ENCODE measurements around the gene COG4.

COG4 gene

DNA sequence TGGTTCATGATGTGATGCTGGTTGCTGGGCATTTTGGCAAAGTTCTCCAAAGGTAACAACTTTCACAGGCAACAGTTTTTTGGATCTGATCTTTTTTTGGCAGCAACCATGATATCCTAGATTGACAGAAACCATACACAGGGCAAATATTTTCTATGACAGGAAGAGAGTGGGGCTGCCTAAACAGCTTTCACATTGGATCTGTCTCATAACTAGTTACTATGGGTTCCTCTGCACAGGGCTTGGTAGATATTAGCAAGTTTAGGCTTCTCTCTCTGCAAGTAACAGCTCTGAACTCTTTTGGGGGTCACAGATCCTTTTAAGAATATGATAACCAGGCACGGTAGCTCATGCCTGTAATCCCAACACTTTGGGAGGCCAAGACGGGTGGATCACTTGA, 28.6 kb downstream of the COG4 start:
- H3K27ac ChIP-seq: no peak overlapping the region
- TF ChIP-seq, protein P1, sequence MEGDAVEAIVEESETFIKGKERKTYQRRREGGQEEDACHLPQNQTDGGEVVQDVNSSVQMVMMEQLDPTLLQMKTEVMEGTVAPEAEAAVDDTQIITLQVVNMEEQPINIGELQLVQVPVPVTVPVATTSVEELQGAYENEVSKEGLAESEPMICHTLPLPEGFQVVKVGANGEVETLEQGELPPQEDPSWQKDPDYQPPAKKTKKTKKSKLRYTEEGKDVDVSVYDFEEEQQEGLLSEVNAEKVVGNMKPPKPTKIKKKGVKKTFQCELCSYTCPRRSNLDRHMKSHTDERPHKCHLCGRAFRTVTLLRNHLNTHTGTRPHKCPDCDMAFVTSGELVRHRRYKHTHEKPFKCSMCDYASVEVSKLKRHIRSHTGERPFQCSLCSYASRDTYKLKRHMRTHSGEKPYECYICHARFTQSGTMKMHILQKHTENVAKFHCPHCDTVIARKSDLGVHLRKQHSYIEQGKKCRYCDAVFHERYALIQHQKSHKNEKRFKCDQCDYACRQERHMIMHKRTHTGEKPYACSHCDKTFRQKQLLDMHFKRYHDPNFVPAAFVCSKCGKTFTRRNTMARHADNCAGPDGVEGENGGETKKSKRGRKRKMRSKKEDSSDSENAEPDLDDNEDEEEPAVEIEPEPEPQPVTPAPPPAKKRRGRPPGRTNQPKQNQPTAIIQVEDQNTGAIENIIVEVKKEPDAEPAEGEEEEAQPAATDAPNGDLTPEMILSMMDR (IDR thresholded peaks at IDR 0.05): no peak
- no peak for DNase-seq (ENCODE audit: low spot score)
- no peak overlapping the region for H3K4me3 ChIP-seq

DNA sequence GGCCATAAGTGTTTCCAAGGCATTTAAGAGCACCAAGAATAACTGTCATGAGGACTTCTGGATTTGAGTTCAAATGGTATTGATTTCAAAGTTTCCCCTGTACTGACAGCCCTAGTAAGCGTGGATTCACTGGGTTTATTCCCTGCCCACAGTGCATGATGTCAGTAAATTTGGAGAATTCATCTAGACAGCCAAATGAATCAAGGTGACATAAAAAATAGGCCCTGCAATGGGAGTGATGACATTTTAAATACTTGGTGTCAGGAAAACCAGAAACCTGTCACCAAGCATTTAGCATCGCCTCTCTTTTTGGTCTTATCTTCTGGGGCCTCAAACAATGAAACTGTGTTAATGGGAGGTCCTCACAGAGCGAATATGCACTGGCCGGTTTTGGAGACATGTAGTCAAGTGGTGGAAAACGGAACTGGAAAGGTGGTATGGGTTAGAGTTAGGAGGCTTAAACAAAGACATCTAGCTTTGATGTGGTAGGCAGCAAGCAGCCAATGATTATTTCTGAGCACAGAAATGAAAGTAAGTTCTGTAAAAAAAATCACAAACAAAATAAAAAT, 29.1 kb downstream of the COG4 start:
- TF ChIP-seq, protein P1 (IDR thresholded peaks at IDR 0.05): no peak
- DNase-seq (ENCODE audit: low spot score): no peak

DNA sequence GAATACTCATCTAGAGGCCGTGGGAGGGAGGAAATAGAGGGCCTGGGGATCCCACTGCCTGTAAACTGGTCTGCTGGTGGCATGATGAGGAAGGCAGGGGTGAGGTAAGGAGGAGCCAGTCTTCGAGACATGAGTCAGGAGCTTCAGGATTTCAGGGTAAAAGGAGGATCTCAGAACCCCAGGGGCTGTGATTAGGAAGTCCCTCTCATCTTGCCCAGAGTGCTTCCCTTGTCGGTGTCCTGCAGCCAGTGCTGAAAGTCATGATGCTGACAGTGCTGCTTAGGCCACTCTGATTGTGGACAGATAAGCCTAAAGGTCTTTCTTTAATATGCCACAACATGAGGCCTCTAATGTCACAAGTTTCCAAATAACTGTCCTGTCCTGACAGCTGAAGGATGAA, 29.6 kb downstream of the COG4 start:
- Histone ChIP-seq H3K4me3 (no peak overlapping the region), H3K27ac (no peak overlapping the region)
- TF ChIP-seq, protein P1 (IDR thresholded peaks at IDR 0.05): no peak
- DNase-seq (ENCODE audit: low spot score): no peak

More for the DNA sequence above, 29.1 kb downstream of the COG4 start:
- Histone ChIP-seq H3K4me3 (no peak overlapping the region), H3K27ac (no peak overlapping the region)

DNA sequence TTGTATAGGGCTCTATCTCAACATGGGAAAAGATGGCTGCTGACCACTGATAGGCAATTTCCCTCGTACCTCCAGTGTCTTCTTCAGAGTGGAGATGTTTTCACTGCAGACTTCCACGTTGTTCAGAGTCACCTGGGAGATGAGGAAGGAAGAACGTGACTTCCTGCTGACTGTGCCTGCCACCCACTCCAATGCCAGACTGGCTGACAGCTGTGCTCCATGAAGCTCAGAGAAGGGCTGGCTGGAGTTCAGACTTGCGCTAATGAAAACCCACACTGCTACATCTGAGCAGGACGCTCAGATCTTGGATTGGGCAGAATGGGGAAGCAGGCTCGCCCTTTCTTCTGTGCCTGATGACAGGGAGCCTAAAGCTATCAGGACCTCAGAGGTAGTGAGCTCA, 33.1 kb downstream of the COG4 start:
- Histone ChIP-seq H3K4me3 (no peak overlapping the region), H3K27ac (no peak overlapping the region)
- TF ChIP-seq, protein P1 (IDR thresholded peaks at IDR 0.05): no peak
- DNase-seq (ENCODE audit: low spot score): no peak

DNA sequence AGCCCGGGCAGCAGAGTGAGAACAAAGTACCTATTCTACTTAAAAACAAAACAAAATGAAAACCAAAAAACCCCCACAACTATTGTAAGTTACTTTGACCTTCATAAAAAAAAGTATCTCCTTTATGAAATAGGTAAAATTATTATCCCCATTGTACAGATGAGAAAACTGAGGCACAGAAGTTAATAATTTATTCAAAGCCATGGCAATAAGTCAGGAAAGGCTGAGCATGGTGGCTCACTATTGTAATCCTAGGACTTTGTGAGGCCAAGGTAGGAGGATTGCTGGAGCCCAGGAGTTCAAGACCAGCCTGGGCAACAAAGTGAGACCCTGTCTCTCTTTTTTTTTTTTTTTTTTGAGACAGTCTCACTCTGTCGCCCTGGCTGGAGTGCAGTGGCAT, 38.5 kb downstream of the COG4 start:
- Histone ChIP-seq H3K27ac (no peak overlapping the region), H3K4me3 (no peak overlapping the region)
- TF ChIP-seq, protein P1 (IDR thresholded peaks at IDR 0.05): no peak
- DNase-seq (ENCODE audit: low spot score): no peak

DNA sequence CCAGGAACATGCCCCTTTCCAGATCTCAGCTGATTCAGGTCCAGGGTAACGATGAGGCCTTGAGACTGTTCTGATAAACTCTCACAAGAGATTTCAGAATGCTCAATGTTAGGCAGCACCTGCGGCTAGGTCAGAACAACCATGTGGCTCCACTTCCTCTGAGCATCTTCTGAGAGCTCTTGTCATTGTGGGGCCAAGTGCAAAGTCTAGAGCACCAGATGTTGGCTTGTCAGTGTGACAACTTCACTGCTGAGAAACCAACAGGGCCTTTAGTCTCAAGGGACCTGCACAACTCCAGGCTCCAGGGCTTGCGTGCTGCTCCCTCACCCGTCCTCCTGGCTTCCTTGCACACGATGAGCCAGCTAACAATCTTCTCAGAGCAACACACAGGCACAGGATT, 39.9 kb downstream of the COG4 start:
- no peak for DNase-seq (ENCODE audit: low spot score)
- H3K4me3 ChIP-seq: no peak overlapping the region
- H3K27ac ChIP-seq: no peak overlapping the region
- TF ChIP-seq, protein P1 (IDR thresholded peaks at IDR 0.05): no peak

DNA sequence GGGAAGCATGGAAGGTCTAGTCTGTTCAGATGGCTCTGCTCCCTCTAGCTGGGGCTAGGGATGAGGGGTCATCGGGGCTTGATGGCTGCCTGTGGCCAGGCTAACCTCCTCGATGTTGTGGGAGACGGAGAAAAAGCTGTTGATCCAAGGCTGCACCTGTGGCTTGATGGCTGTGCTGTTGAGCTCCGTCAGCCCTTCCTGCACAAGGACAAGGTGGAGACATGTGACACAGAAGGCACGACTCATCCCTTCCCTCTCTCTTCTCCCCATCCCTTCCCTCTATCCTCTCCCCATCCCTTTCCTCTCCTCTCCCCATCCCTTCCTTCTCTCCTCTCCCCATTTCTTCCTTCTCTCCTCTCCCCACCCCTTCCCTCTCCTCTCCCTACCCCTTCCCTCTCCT, 40.7 kb downstream of the COG4 start:
- no peak overlapping the region for H3K4me3 ChIP-seq
- TF ChIP-seq, protein P1 (IDR thresholded peaks at IDR 0.05): no peak
- H3K27ac ChIP-seq: no peak overlapping the region
- no peak for DNase-seq (ENCODE audit: low spot score)

Data from coronary artery (tissue), 2 donors.